OCI-LY1 (cell line): ENCODE measurements around the gene FAM20C.

Experiments
- EZH2 ChIP-seq: fragments of 200-600 bp; sonication (generic), shearing (Covaris generic); IDR thresholded peaks from 2 replicates; pipeline ENCODE4 v1.8.0; 2017; ENCODE audit warnings: borderline replicate concordance, mixed run types, mild to moderate bottlenecking, antibody characterized with exemption, low read length, moderate library complexity, mixed read lengths
- TF ChIP-seq, protein P1 (sequence below): fragments of 200-600 bp; sonication (generic), shearing (Covaris generic); IDR thresholded peaks from 2 replicates; pipeline ENCODE4 v1.5.1; 2017; ENCODE audit warnings: mild to moderate bottlenecking, antibody characterized with exemption, low read length, moderate library complexity, mixed read lengths

- TF ChIP-seq, protein P1, sequence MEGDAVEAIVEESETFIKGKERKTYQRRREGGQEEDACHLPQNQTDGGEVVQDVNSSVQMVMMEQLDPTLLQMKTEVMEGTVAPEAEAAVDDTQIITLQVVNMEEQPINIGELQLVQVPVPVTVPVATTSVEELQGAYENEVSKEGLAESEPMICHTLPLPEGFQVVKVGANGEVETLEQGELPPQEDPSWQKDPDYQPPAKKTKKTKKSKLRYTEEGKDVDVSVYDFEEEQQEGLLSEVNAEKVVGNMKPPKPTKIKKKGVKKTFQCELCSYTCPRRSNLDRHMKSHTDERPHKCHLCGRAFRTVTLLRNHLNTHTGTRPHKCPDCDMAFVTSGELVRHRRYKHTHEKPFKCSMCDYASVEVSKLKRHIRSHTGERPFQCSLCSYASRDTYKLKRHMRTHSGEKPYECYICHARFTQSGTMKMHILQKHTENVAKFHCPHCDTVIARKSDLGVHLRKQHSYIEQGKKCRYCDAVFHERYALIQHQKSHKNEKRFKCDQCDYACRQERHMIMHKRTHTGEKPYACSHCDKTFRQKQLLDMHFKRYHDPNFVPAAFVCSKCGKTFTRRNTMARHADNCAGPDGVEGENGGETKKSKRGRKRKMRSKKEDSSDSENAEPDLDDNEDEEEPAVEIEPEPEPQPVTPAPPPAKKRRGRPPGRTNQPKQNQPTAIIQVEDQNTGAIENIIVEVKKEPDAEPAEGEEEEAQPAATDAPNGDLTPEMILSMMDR = no peak
- no peak for TF ChIP-seq EZH2
These were observed 33.6 kb upstream of the FAM20C start for GRCh38 chr7:158771-159170.
